ENCODE results near the gene SNPH.
A peak's percentile ranks its signal among the peaks of the same experiment; 100 is the strongest.

The SNPH gene

DNA sequence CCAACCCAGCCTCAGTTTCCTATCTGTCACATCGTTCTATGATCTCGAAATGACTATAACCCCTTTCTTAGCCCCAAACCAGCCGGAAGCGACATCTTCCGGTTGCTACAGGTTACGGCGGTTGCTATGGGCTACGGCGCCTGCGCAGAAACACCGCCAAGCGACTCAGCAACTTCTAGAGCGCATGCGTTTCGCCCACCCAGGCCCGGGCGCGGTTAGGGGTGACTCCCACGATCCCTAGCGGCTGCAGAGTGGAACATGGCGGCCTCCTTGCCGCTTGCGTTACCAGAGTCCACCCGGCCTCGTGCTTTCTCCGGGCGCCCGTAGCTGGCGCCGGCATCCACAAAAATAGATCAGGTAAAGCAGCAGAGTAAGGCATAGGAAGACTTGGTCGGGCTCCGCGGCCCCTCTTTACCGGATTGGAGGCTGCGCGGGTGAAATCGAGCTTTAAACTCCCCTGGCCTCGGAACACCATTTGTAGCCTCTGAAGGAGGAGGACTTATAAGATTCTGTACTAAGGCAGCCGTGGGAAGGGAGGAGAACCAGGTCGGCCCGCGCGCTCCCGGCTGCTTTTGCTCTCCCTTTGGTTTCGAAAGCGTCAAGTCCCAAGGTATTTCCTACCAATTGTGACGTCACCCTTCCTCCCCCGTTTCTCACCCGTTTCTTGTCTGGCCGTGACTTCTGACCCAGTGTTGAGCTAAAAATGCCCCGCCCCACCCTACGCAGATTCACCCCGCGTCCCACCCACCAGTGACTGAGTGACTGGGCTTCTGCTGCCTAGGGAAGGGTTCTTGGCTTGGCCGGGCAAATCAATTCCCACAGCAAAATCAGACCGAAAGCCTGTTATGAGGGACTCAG, 59.3 kb downstream of the SNPH start:
- peak; percentile 99 for DNase-seq (ENCODE audit: low read depth)

DNA sequence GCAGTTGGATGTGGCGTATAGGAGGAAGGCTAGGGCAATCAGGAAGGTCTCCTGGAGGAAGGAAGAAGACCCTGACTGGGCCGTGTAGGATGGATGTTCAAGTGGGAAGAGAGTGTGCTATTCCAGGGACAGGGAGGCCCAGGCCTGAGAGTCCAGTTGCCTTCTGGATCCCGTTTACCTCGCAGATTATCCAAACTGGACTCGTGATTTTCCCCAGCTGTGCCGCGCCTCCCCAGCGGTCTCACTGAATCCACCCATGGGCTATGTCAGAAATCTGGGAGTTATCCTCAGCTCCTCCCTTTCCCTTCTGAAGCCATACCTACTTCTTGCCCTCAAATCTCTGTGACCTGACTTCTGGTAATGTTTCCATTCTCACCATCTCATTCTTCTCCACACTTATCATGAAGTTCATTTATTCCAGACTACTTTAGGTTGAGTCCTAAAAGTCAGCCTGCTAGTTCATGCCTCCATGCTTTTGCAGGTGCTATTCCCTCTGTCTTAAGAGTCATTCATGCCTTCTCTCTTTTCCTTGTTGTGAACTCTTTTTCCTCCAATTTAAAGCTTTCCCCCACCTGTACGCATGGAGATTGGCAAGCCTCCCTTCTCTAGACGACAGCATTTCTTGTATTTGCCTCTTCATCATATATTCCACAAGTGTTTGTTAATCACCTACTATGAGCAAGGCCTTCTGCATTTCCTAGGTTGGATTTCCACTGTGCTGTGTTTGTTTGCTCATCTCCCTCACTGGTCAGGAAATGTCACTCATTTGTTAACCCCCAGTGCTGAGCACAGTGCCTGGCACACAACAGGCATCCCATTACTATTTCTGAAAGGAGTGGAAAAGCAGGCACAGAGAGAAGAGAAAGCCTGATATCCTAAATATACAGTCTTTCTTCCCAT, 60.2 kb downstream of the SNPH start:
- DNase-seq (ENCODE audit: low read depth), result no peak

DNA sequence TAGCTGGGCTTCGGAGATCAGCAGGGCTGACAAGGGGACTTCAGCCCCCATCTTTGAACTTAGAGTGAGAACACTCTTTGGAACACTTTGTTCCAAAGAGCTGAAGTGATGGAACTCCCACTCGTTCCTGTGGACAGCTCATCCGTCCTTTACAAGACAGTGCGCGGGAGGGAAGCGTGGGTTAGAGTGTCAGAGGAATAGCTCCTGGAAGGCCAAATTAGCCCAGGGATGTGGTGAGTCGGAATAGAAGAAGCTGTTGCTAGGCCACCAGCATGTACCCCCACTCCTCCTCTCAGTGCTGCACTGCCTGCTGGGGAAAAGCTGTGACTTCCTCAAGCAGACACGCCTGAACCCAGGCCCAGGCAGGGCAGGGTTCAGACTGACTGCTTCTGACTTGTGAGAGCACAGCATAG, 61.2 kb downstream of the SNPH start:
- DNase-seq (ENCODE audit: low read depth), result no peak

GRCh38 chr20:1327827-1328679, 62.0 kb downstream of the SNPH start:
- no peak for DNase-seq (ENCODE audit: low read depth)

DNA sequence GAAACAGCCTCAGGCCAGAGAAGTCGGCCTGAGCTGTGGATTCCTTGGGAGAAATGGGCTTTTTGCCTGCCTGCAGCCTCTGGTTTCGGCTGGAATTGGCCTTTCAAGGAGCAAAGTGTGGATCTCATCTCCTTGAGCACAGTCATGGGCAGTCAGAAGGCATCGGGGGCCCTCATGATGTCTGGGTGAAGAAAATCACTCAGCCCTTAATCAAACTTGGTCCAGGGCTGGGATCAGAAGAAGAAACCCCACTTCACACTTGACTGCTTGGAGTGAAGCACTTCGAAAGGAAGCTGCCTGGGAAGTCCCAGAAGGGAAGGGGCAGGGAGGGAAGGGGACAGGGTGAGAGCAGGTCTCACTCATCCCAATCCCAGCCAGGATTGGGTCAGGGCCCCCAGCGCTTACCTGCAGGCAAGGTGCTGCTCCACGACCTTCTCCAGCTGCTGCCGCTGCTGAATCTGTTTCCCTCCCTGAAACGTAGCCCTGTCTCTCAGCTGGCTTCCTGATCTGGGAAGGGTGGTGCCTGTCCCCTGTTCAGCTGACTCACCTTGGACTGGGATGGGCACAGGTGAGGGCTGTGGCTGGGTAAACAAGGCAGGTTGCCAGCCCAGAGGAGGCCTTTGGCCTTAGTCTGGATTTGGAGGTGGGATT, 62.7 kb downstream of the SNPH start, which contains the start of gene SDCBP2:
SDCBP2 (minus strand) TSS at position 460 of the 651 bp plus-strand sequence. CDS start 8,723 bp downstream, outside the sequence.
- no peak for DNase-seq (ENCODE audit: low read depth)

- DNase-seq (ENCODE audit: low read depth), result no peak
Measured at GRCh38 chr20:1330075-1330830, 64.2 kb downstream of the SNPH start.

DNA sequence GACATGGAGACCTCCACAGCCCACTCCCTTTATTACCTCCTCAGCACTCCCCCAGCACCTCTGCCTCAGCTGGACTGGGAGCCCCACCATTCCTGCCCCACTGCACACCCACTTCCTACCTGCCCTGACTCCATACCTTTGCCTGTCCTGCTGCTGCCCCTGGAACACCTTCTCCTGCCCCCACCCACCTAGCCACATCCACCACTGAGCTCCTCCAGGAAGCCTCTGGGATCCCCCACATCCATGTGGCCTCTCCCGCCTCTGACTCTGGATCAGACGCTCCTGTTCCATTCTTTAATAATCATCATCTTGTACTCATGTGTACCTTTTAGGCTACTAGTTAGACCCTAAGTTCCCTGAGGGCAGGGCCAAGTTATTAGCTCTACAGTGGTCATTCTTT, 65.0 kb downstream of the SNPH start:
- DNase-seq (ENCODE audit: low read depth), result no peak

DNA sequence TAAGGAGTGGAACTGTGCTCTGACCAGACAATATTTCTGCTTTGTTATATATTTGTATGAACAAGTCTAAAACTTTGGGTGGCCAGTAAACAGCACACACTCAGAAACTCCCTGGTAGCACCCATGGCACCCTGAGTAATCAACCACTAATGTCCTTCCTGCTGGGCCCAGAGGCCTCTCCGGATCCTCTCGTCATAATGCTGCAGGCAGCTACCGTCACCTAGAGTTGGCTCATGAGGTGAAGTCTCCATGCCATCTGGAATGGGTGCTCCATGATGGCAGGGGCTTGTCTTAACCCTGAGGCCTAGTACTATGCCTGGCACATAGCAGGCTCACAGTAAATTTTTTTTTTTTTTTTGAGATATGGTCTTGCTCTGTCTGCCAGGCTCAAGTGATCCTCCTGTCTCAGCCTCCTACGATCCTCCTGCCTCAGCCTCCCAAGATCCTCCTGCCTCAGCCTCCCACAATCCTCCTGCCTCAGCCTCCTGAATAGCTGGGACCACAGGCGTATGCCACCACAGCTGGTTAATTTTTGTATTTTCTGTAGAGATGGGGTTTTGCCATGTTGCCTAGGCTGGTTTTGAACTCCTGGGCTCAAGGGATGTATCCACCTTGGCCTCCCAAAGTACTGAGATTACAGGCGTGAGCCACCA, 65.8 kb downstream of the SNPH start:
- no peak for DNase-seq (ENCODE audit: low read depth)

GRCh38 chr20:1332749-1333300, 66.7 kb downstream of the SNPH start:
- no peak for DNase-seq (ENCODE audit: low read depth)

DNA sequence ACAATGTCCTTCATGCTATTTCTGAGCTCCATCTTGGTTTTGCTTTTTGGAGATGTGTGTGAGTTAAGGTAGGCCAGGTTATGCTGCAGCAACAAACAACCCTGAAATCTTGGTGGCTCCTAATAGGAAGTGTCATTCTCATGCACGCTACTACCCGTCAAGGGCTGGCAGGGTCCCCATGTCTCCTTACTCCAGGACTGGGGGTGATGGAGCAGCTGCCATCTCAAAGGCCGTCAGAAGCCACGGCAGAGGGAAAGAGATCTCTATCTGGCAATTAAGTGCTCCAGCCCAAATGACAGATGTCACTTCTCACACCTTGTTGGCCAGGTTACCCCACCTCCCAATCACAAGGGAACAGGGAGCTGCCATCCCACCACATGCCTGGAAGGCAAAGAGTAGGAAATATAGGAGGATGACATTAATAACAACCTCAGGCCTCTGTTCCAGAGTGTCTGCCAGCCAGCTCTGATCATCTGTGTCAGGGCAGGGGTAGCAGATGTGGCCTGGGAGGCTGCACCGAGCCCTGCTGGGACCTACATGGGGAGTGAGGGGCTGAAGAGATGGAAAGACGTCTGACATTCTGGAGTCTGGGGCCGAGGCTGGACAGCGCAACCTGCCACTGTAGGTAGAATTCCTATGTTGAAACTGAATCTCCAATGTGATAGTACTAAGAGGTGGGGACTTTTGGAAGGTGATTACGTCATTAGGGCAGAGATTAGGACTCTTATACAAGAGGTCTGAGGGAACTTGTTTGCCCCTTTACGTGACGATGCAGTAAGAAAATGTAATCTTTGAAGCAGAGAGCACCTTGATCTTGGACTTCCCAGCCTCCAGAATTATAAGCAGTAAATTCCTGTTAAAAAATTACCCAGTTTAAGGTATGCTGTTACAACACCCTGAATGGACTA, 67.6 kb downstream of the SNPH start:
- no peak for DNase-seq (ENCODE audit: low read depth)

GRCh38 chr20:1334370-1334731, 68.3 kb downstream of the SNPH start:
- no peak for DNase-seq (ENCODE audit: low read depth)

GRCh38 chr20:1334761-1335160, 68.7 kb downstream of the SNPH start:
- DNase-seq (ENCODE audit: low read depth), result no peak

- DNase-seq (ENCODE audit: low read depth), result no peak
Measured at GRCh38 chr20:1335961-1336698, 70.0 kb downstream of the SNPH start.

DNA sequence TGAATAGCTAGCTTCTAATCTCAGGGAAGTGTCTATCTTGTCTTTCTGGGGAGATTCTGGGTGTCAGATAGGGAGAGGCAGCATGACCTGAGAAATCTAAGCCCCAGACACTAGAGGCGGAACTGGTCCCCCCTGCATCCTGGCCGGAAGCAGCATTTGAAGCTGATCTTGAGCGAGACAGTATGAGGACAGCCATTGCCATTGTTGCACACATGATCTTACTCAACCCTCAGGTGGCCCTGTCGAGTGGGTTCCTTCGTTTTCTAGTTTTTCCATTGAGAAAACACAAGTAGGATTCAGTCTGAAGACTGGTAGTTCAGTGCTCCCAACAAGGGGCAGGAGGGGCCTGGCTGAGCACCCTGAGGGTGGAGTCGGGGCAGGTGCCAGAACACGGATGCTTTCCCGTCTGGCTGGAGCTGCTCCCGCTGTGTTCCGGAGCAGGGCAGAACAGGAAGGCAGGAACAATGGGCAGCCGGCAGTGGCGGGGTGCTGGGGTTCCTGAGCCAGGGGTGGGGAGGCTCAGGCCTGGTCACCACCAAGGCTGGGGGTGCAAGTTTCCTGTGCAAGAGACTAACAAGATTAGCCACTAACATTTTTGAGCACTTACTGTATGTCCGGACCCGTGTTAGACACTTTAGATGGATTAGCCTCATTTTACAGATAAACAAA, 70.7 kb downstream of the SNPH start:
- no peak for DNase-seq (ENCODE audit: low read depth)

GRCh38 chr20:1337441-1337840, 71.3 kb downstream of the SNPH start:
- no peak for DNase-seq (ENCODE audit: low read depth)

DNA sequence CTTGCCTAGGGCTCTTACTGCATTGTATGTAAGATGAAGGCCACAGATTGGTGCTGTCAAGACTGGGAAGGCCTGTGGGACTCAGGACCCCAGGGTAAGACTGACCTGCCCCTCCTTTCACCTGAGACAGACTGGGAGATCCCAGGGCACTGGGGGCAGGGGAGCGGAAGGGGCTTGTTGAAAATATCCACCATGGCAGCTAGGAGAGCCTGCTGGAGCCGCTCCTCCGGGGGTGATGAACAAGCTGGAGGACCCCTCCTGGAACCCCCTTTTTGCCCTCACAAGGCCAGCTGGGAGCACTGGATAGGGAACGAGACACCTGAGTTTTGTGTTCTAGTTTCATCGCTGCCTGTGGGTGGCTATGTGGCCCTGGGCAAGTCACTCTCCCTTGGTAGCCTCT, 72.0 kb downstream of the SNPH start:
- no peak for DNase-seq (ENCODE audit: low read depth)

GRCh38 chr20:1338801-1339200, 72.7 kb downstream of the SNPH start:
- no peak for DNase-seq (ENCODE audit: low read depth)

Data from activated T-helper 9 cell treated with anti-CD3 and anti-CD28 coated beads, Interleukin-2, amount 50 U/mL, for 16 hours (primary cell).